GM13977 (cell line): ENCODE data around the gene TBXA2R.

ENCODE experiments used
- DNase-seq: peaks from one replicate; pipeline ENCODE4 v3.0.0; 2012; ENCODE audit warnings: low spot score
- in situ Hi-C: fragments of 300-500 bp; cut with MboI; formaldehyde crosslinking; loops from one replicate; pipeline ENCODE4 v1.12.0; 2022; ENCODE audit warnings: low sequenced_read_pairs, low pct_unique_long_range_greater_than_20kb, mixed read lengths, inconsistent platforms; ENCODE audit not compliant: unreplicated experiment
- TF ChIP-seq, protein P1 (sequence below): IDR thresholded peaks from 2 replicates; pipeline ENCODE4 v1.5.1; 2012; ENCODE audit warnings: mild to moderate bottlenecking, control low read depth; ENCODE audit not compliant: insufficient read depth; ENCODE audit errors: extremely low read depth, missing control alignments

The TBXA2R gene

GRCh38 chr19:3613818-3614661 lies 7.4 kb upstream of the TBXA2R start:
- TF ChIP-seq, protein P1, sequence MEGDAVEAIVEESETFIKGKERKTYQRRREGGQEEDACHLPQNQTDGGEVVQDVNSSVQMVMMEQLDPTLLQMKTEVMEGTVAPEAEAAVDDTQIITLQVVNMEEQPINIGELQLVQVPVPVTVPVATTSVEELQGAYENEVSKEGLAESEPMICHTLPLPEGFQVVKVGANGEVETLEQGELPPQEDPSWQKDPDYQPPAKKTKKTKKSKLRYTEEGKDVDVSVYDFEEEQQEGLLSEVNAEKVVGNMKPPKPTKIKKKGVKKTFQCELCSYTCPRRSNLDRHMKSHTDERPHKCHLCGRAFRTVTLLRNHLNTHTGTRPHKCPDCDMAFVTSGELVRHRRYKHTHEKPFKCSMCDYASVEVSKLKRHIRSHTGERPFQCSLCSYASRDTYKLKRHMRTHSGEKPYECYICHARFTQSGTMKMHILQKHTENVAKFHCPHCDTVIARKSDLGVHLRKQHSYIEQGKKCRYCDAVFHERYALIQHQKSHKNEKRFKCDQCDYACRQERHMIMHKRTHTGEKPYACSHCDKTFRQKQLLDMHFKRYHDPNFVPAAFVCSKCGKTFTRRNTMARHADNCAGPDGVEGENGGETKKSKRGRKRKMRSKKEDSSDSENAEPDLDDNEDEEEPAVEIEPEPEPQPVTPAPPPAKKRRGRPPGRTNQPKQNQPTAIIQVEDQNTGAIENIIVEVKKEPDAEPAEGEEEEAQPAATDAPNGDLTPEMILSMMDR, result no peak
- in situ Hi-C loops, result no loop called here
- no peak for DNase-seq

- DNase-seq, result no peak
- in situ Hi-C loops, result no loop called here
- TF ChIP-seq, protein P1, result no peak
Measured at GRCh38 chr19:3612901-3613741, 6.4 kb upstream of the TBXA2R start.

DNA sequence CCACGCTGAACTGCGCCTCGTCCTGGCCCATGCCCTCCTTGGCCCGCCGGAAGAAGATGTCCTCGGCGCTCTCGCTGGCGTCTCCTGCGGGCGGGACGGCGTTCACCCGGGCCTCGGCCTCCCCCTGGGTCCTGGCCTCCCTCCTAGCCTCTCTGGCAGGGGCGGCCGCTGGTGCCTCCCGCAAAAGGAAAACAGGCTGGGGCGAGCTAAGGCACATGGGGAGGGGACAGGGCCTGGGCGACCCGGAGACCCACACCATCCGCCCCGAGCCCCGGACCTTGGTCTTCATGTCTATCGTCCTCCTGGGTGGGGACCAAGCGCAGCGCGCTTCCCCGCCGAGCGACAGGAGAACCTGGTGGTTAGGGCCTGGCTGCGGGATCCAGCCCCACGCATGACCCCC lies 5.7 kb upstream of the TBXA2R start:
- in situ Hi-C loops, result no loop called here
- TF ChIP-seq, protein P1, result no peak
- DNase-seq, result no peak

DNA sequence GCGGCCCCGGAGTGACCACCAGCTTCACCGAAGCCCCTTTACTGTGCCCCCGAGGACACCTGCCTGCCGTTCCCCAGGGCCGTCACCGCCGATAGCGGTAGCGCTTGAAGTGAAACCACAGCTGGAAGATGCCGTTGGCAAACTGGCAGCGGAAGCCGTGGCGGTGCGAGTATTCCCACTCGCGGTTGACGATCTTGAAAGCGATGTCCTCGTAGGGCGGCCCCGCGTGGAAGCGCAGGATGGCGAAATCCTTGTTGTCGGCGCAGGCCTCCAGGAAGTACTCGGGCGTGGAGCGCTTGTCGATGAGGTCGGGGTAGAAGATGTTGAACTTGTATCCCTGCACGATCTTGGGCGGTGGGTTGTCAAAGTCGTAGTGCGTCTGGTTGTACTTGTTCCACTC lies 5.2 kb upstream of the TBXA2R start:
- DNase-seq, result no peak
- TF ChIP-seq, protein P1, result no peak
- in situ Hi-C loops, result no loop called here

DNA sequence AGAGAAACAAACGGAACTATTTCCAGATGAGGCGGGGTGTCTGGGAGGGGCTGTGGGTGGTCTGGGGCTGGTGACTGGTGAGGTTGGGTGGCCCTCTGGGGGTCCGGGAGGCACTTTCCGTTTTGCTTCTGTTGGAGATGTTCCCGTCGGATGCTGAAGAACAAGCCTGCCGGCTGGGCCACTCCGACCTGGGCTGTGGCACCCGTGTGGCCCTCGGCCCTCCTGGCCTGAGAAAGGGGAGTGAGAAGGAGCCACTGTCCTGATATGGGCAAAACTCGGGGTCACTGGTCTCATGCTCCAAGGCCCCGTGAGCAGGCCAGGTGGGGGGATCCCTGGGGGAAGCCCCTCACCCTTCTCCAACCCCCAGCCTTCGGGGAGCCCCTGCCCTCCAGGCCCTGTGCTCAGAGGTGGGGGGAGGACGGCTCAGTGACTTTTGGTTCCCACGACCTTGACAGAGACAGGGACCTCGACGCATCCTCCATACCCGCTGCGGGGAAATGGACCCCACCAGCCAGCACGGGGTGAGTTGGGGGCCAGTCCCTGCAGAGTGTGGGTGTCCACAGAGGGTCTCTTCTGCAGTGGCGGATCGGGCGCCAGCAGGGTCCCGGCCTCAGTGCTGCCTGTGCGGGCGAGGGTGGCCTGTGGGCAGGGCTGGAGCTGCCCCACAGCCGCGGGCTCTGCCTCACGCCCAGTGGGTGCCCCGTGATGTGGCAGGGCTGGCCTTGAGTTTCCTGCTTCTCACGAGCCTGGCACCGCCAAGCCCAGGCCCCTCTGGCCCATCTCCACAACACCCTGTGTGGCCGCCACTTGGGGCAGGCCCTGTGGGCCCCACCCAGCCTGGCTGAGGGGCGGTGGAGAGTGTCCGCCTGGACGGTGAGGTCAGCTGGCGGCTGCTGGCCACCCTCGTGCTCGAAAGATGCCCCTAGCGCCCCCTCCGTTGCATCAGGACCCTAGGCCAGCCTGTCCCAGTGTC lies 4.4 kb upstream of the TBXA2R start:
- TF ChIP-seq, protein P1, result no peak
- in situ Hi-C loops, result no loop called here
- DNase-seq, result no peak
